VCaP (cell line): ENCODE data around the gene RASSF3.

Source experiments
- H3K27ac ChIP-seq: fragments of 450-650 bp; 2 replicates; pipeline ENCODE4 v1.5.1; 2017
- TF ChIP-seq, protein P1 (sequence below): fragments of 450-650 bp; conservative IDR thresholded peaks from 2 replicates; pipeline ENCODE4 v1.5.1; 2017; ENCODE audit warnings: mild to moderate bottlenecking, moderate library complexity

RASSF3 gene

DNA sequence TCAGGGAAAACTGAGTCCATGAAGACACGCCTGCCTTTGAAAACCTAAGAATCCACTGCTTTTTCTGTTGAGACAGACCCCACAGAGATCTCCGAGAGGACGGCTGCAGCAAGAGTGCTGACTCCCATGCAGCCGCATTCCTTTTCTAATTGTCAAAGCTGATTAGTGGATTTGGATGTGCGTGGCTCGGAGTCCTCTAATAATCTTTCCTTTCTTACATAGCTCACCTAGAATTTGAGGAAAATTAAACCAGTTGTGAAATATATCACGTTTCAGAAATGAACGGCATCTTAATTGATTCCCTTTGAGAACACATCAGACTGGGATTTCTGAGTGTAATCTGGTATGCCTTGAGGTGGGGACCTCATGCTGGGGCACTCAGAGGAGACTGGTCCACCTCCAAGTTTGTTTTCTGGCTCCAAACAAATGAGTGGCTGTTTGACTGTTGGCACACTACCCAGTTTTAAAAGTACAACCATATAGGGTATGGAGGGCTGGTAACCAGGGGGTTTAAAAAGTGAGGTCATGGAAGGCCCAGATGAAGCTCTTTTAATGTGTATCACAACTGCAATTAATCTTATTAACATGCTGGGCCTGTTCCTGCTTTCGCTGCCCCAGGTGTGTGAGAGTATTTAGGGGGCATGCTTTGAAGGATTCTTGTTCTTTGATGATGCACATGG lies 63.3 kb downstream of the RASSF3 start:
- TF ChIP-seq, protein P1, sequence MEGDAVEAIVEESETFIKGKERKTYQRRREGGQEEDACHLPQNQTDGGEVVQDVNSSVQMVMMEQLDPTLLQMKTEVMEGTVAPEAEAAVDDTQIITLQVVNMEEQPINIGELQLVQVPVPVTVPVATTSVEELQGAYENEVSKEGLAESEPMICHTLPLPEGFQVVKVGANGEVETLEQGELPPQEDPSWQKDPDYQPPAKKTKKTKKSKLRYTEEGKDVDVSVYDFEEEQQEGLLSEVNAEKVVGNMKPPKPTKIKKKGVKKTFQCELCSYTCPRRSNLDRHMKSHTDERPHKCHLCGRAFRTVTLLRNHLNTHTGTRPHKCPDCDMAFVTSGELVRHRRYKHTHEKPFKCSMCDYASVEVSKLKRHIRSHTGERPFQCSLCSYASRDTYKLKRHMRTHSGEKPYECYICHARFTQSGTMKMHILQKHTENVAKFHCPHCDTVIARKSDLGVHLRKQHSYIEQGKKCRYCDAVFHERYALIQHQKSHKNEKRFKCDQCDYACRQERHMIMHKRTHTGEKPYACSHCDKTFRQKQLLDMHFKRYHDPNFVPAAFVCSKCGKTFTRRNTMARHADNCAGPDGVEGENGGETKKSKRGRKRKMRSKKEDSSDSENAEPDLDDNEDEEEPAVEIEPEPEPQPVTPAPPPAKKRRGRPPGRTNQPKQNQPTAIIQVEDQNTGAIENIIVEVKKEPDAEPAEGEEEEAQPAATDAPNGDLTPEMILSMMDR: no peak
- peak overlapping the region; percentile 98 for H3K27ac ChIP-seq

DNA sequence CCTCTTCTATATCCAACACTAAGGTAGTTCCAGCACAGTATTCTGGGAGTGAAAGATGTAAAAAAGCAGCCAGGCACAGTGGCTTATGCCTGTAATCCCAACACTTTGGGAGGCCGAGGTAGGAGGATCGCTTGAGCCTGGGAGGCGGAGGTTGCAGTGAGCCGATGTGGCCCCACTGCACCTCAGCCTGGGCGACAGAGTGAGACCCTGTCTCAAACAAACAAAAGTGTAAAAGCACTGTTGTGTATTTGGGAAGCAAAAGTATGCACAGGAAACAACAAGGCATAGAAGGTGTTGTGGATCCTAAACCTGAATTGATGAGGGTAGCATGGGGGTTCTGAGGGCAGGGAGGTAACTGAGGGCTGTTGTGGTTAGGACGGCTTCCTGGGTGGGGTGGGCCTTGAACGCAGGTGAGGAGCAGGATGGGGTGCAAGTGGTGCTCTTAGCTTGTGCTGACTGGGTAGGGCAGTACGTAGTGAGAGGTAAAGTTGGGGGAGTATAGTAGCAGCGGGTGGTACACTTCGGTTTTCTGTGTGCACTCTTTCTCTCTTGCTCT lies 64.2 kb downstream of the RASSF3 start:
- peak overlapping the region; percentile 98 for H3K27ac ChIP-seq
- TF ChIP-seq, protein P1: no peak

DNA sequence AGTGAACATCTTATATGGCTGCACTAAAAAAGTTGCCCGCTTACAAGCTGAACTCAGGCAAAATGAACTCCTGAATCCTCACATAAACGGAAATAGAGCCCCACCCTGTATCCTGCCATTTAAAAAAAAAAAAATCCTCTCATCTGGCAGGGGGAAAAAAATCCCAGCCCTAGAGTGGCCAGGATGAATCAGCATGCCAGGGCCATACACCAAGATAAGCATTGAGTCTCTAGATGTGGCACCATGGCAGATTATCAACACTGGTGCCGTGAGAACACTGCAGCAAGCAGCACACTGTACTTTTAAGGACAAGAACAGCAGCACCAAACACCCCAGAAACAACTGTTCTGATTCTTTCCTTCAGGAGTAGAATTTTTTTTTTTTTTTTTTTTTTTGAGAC lies 65.5 kb downstream of the RASSF3 start:
- TF ChIP-seq, protein P1: no peak
- peak overlapping the region; percentile 98 for H3K27ac ChIP-seq

DNA sequence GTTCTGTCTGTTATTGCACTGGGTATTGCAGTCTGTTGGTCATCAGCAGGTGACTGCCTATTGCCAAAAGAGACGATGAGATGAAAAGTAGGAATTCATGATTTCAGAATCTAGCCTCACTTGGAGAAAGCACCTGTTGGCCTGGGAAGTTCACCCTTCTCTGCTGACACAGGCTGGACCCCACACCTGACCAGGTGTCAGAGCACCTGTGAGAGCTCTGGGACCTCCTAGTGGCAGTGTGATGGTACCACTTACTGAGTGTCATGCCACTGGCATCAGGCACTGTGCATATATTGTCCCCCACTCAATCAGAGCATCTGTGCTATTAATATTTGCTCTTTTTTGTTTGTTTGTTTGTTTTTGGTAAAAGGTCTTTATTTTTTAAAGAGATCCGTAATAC lies 68.0 kb downstream of the RASSF3 start:
- TF ChIP-seq, protein P1: no peak; the same call in 1 of the 2 replicates
- H3K27ac ChIP-seq: peak overlapping the region; percentile 98

DNA sequence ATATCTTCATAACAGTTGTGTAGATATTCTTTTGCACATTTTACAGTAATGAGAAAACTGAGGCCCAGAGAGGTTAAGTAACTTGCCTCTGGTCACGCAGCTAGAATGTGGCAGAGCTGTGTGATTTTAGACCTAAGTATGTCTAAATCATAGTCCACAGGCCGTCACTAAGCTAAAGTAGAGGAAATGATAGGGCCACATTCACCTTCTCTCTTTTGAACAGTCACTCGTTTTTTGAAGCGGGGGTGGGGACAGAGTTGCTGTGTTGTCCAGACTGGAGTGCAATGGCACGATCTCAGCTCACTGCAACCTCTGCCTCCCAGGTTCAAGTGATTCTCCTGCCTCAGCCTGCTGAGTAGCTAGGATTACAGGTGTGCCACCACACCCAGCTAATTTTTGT lies 68.5 kb downstream of the RASSF3 start:
- TF ChIP-seq, protein P1: no peak
- peak overlapping the region; percentile 69 for H3K27ac ChIP-seq

DNA sequence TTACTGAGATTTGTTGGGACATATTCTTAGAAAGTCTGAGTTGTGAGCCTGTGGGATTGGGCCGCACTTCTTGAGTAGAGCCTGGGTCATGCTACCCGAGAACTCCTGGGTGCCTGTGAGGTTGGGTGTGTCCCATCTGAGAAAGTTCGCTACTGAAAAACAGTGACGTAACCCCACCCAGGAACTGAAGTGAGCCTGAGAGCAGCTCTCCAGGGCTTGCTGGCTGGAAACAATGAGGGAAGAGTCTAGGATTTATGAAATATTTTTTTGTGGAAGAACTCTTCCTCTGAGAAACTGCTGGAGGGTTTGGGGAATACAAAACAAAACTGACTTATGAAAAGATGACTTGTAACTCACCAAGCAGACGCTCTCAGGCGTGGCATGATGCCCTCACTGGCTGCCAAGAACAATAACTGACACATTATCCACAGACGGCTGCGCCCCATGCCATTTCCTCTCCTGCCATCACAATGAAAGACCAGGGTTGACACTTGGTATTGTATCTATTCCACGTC lies 69.2 kb downstream of the RASSF3 start:
- TF ChIP-seq, protein P1: no peak
- H3K27ac ChIP-seq: peak overlapping the region; percentile 69

DNA sequence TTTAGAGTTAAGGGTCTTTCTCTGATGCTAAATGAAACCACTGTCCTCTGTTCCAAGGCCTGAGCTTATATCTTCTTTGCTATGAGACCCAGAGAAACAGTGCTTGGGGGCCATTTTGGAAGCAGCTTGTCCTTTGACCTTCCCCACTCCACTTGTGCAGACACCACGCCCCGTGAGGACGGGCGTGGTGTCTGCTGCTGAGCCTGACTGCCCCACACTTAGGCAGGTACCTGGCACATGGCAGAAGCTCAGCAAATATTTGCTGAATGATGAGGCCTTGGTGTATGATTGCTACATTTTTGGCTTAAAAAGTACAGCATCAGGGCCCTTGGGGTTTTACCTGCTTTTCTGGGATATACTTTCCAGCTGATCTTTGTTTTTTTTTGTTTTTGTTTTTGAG lies 69.9 kb downstream of the RASSF3 start:
- peak overlapping the region; percentile 69 for H3K27ac ChIP-seq
- TF ChIP-seq, protein P1: no peak
